ENCODE measurements around the gene HDAC4. TPM values are rescaled to one million over a fixed set of nuclear protein-coding genes. Genes with fewer than 3 reads are reported as not detected.

HDAC4 gene
- total and polyA plus RNA-seq, 2 of the 8 experiments (the other 6 are each of a cell fraction or from before 2014, with no cell fraction given) = 15.4 to 31.5 TPM

- TF ChIP-seq CHD7 (IDR thresholded peaks at IDR 0.05; ENCODE audit: insufficient replicate concordance, low read length) (no peak), NRF1 (IDR thresholded peaks at IDR 0.05; ENCODE audit: low read depth, low read length) (no peak), CTBP2 (IDR thresholded peaks at IDR 0.05; ENCODE audit: borderline replicate concordance, insufficient read depth, insufficient read length, low read length) (no peak), SP4 (IDR thresholded peaks at IDR 0.05; ENCODE audit: low read length) (no peak), SIRT6 (IDR thresholded peaks at IDR 0.05; ENCODE audit: low read length) (no peak), SAP30 (IDR thresholded peaks at IDR 0.05; ENCODE audit: insufficient read depth, insufficient replicate concordance, low read length) (no peak), SUZ12 (IDR thresholded peaks at IDR 0.05; ENCODE audit: low read length) (no peak)
These were observed 57.4 kb downstream of the HDAC4 start (continued) for GRCh38 chr2:239343460-239343859.

All from H1 (cell line).